GM12891 (cell line): Measurements from ENCODE around the gene RASEF.

Experiments used
- POLR2A ChIP-seq: IDR thresholded peaks from 2 replicates; pipeline ENCODE4 v1.6.1; 2011; ENCODE audit warnings: low read depth, low read length, control low read depth
- POLR2AphosphoS5 ChIP-seq: IDR thresholded peaks from 2 replicates; pipeline ENCODE4 v1.6.1; 2011; ENCODE audit warnings: low read depth, low read length, control low read depth
- TAF1 ChIP-seq: IDR thresholded peaks from 2 replicates; pipeline ENCODE4 v1.6.1; 2011; ENCODE audit warnings: low read depth, low read length, control low read depth

- TF ChIP-seq POLR2AphosphoS5 (no peak), POLR2A (no peak), TAF1 (no peak)
Observed at GRCh38 chr9:83027153-83027891, 35.6 kb downstream of the RASEF start.
